CD14-positive monocyte (primary cell): ENCODE measurements around the gene TMEM236. TPM values are rescaled to one million over a fixed set of nuclear protein-coding genes. Genes with fewer than 3 reads are reported as not detected.
A peak's percentile ranks its signal among the peaks of the same experiment; 100 is the strongest.

Experiments
- DNase-seq, 3 donors: peaks; one replicate each; pipeline ENCODE4 v3.0.0-alpha.2; 2011 to 2022
- H2AFZ ChIP-seq: 2 replicates; pipeline ENCODE4 v1.6.0; 2012; ENCODE audit warnings: mild to moderate bottlenecking, low read depth, low read length, inconsistent platforms; ENCODE audit not compliant: insufficient read depth, poor library complexity, severe bottlenecking
- H3K27ac ChIP-seq, 2 donors: 1 replicate in 1 of 2; 2 replicates in 1 of 2; pipeline ENCODE4 v1.5.1; 2012 to 2013; ENCODE audit warnings: low read length in 2 of 2, control low read depth in 1 of 2, inconsistent platforms in 1 of 2, low read depth in 1 of 2, mild to moderate bottlenecking in 1 of 2
- H3K27me3 ChIP-seq, 2 donors: one replicate each; pipeline versions ENCODE4 v1.6.0 to v1.6.1; 2011 to 2013; ENCODE audit warnings: low read length in 2 of 2; ENCODE audit not compliant: control insufficient read depth in 2 of 2, insufficient read depth in 2 of 2
- H3K36me3 ChIP-seq, 2 donors: replicated peaks in 1 of 2; 1 replicate in 1 of 2; 2 replicates in 1 of 2; pipeline versions ENCODE4 v1.5.1 to v1.6.1; 2012 to 2013; ENCODE audit warnings: low read length in 2 of 2, control low read depth in 1 of 2, inconsistent platforms in 1 of 2, mild to moderate bottlenecking in 1 of 2; ENCODE audit not compliant: insufficient read depth in 2 of 2, control insufficient read depth in 1 of 2
- H3K4me1 ChIP-seq, 2 donors: 1 replicate in 1 of 2; 2 replicates in 1 of 2; pipeline versions ENCODE4 v1.5.1 to v1.6.1; 2012 to 2013; ENCODE audit warnings: low read length in 2 of 2, control low read depth in 1 of 2, inconsistent platforms in 1 of 2, mild to moderate bottlenecking in 1 of 2, moderate library complexity in 1 of 2; ENCODE audit not compliant: insufficient read depth in 2 of 2, control insufficient read depth in 1 of 2
- H3K4me2 ChIP-seq: replicated peaks from 2 replicates; pipeline ENCODE3; 2012; ENCODE audit warnings: low read length, moderate library complexity, mild to moderate bottlenecking; ENCODE audit not compliant: poor library complexity, severe bottlenecking; ENCODE audit errors: extremely low read depth
- H3K4me3 ChIP-seq, 3 experiments: fragments of 200-600 bp in 1 of 3; sonication (generic) in 1 of 3; replicated peaks in 1 of 3; 1 replicate in 2 of 3; 2 replicates in 1 of 3; pipeline ENCODE4 v1.5.1; 2011 to 2013; ENCODE audit warnings: low read length in 3 of 3, mild to moderate bottlenecking in 3 of 3, control low read depth in 2 of 3, low read depth in 2 of 3, inconsistent platforms in 1 of 3, moderate library complexity in 1 of 3
- H3K79me2 ChIP-seq: 2 replicates; pipeline ENCODE4 v1.6.0; 2012; ENCODE audit warnings: mild to moderate bottlenecking, control low read depth, inconsistent platforms, low read length, moderate library complexity; ENCODE audit not compliant: insufficient read depth
- H3K9ac ChIP-seq: 2 replicates; pipeline ENCODE4 v1.6.0; 2017; ENCODE audit warnings: low read length, mild to moderate bottlenecking; ENCODE audit not compliant: insufficient read depth, poor library complexity, severe bottlenecking
- H3K9me3 ChIP-seq, 2 donors: replicated peaks in 1 of 2; 1 replicate in 1 of 2; 2 replicates in 1 of 2; pipeline versions ENCODE4 v1.5.1 to v1.6.1; 2012 to 2013; ENCODE audit warnings: low read length in 2 of 2, control low read depth in 1 of 2; ENCODE audit not compliant: control insufficient read depth in 1 of 2, insufficient read depth in 1 of 2
- H4K20me1 ChIP-seq: 2 replicates; pipeline ENCODE4 v1.6.0; 2012; ENCODE audit warnings: mild to moderate bottlenecking, low read length, control low read depth, moderate library complexity; ENCODE audit not compliant: insufficient read depth
- H3K27ac Mint-ChIP-seq, 7 donors: one replicate each; pipeline ENCODE4 v1.8.0; 2020; ENCODE audit warnings: mild to moderate bottlenecking in 7 of 7, mixed read lengths in 7 of 7, moderate library complexity in 6 of 7, inconsistent platforms in 2 of 7
- H3K27me3 Mint-ChIP-seq, 3 donors: one replicate each; pipeline ENCODE4 v1.8.0; 2021 to 2022; ENCODE audit warnings: low read depth in 3 of 3, mild to moderate bottlenecking in 3 of 3, mixed read lengths in 3 of 3, moderate library complexity in 3 of 3, inconsistent platforms in 1 of 3
- H3K36me3 Mint-ChIP-seq, 2 donors: one replicate each; pipeline ENCODE4 v1.8.0; 2020; ENCODE audit warnings: mixed read lengths in 2 of 2, inconsistent platforms in 1 of 2, mild to moderate bottlenecking in 1 of 2
- H3K4me1 Mint-ChIP-seq: one replicate; pipeline ENCODE4 v1.8.0; 2020; ENCODE audit warnings: mild to moderate bottlenecking, mixed read lengths
- H3K4me3 Mint-ChIP-seq, 2 donors: one replicate each; pipeline ENCODE4 v1.8.0; 2020; ENCODE audit warnings: mild to moderate bottlenecking in 2 of 2, mixed read lengths in 2 of 2, moderate library complexity in 1 of 2
- H3K9me3 Mint-ChIP-seq, 7 donors: one replicate each; pipeline ENCODE4 v1.8.0; 2020 to 2022; ENCODE audit warnings: mixed read lengths in 7 of 7, mild to moderate bottlenecking in 6 of 7, moderate library complexity in 6 of 7, inconsistent platforms in 2 of 7
- WGBS: methylation state at CpG from one replicate; pipeline ENCODE4 v1.1.5; 2013; ENCODE audit warnings: missing lambda C conversion rate; ENCODE audit not compliant: insufficient coverage; 5-methylcytosine and 5-hydroxymethylcytosine counted together
- intact Hi-C, 2 donors: fragments of 100-400 bp; cut with micrococcal nuclease; formaldehyde crosslinking; loops; one replicate each; pipeline versions ENCODE4 v1.15.0 to v1.15.1; 2023
- polyA plus RNA-seq, 3 donors: library from polyadenylated mRNA; depleted of rRNA in 1 of 3; unstranded in 2 of 3; stranded (reverse) in 1 of 3; fragments of 300-500 nt in 2 of 3; fragments of >200 nt in 1 of 3; fragmentation: Illumina TruSeq in 2 of 3; gene quantifications; 1 replicate in 2 of 3; 2 replicates in 1 of 3; pipeline ENCODE4 v1.2.3, GENCODE V29; 2012 to 2021
- TF ChIP-seq, protein P1 (sequence below): fragments of 200-600 bp; IDR thresholded peaks from one replicate; pipeline ENCODE4 v1.8.0; 2022; ENCODE audit warnings: antibody characterized with exemption, mild to moderate bottlenecking

TMEM236 gene
- polyA plus RNA-seq, 3 donors = 0.08 TPM; not detected in 2

DNA sequence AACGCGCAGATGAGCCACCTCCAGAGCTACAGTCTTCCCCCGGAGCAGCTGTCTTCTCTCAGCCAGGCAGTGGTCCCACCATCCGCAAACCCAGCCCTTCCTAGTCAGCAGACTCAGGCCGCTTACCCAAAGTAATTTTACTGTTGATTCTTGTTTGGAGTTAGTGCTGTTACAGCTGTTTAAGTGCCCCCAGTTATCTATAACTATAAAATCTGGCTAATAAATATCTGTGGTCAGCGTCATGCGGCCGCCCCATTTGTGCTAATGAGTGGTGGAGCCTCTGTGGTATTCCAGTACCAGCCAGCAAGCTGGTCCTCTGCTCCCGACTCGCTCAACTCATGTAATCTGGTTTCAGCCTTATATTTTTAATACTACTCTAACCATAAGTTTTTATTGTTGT is 43.2 kb upstream of the TMEM236 start:
- intact Hi-C loops = no loop called here
- 100% methylated on average over 2 of the region's 10 CpGs for WGBS
- TF ChIP-seq, protein P1, sequence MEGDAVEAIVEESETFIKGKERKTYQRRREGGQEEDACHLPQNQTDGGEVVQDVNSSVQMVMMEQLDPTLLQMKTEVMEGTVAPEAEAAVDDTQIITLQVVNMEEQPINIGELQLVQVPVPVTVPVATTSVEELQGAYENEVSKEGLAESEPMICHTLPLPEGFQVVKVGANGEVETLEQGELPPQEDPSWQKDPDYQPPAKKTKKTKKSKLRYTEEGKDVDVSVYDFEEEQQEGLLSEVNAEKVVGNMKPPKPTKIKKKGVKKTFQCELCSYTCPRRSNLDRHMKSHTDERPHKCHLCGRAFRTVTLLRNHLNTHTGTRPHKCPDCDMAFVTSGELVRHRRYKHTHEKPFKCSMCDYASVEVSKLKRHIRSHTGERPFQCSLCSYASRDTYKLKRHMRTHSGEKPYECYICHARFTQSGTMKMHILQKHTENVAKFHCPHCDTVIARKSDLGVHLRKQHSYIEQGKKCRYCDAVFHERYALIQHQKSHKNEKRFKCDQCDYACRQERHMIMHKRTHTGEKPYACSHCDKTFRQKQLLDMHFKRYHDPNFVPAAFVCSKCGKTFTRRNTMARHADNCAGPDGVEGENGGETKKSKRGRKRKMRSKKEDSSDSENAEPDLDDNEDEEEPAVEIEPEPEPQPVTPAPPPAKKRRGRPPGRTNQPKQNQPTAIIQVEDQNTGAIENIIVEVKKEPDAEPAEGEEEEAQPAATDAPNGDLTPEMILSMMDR = no peak
- Histone ChIP-seq H3K4me3 (no peak overlapping the region), H3K4me2 (no peak overlapping the region), H3K27ac (no peak overlapping the region), H3K36me3 (peaks cover 81 to 97% of the 10 kb centered on the region in 2 donors), H3K4me1 (no peaks in the 10 kb centered on the region), H3K79me2 (no peaks in the 10 kb centered on the region), H3K9me3 (no peaks in the 10 kb centered on the region), H3K9ac (no peak overlapping the region), H4K20me1 (no peaks in the 10 kb centered on the region), H3K27me3 (no peaks in the 10 kb centered on the region), H2AFZ (no peak overlapping the region)
- no peak overlapping the region for H3K4me3 Mint-ChIP-seq
- H3K9me3 Mint-ChIP-seq = no peaks in the 10 kb centered on the region
- no peaks in the 10 kb centered on the region for H3K4me1 Mint-ChIP-seq
- H3K27me3 Mint-ChIP-seq = peaks cover 0 to 2% (median 0%) of the 10 kb centered on the region in 3 donors
- no peak overlapping the region for H3K27ac Mint-ChIP-seq
- peaks cover 68 to 85% of the 10 kb centered on the region in 2 donors for H3K36me3 Mint-ChIP-seq
- no peak for DNase-seq

- Histone ChIP-seq H3K4me1 (no peaks in the 10 kb centered on the region), H3K9me3 (no peaks in the 10 kb centered on the region), H3K4me3 (no peak overlapping the region), H3K79me2 (no peaks in the 10 kb centered on the region), H4K20me1 (no peaks in the 10 kb centered on the region), H3K9ac (no peak overlapping the region), H3K27me3 (no peaks in the 10 kb centered on the region), H3K36me3 (peaks cover 83 to 97% of the 10 kb centered on the region in 2 donors), H3K27ac (peak overlapping the region in 1 of 2 donors; percentile 36), H3K4me2 (no peak overlapping the region), H2AFZ (no peak overlapping the region)
- Mint-ChIP-seq H3K36me3 (peaks cover 71 to 86% of the 10 kb centered on the region in 2 donors), H3K9me3 (no peaks in the 10 kb centered on the region), H3K4me3 (no peak overlapping the region), H3K27me3 (peaks cover 0 to 2% (median 0%) of the 10 kb centered on the region in 3 donors), H3K27ac (no peak overlapping the region), H3K4me1 (no peaks in the 10 kb centered on the region)
- DNase-seq = no peak
- WGBS = no CpG with 5 or more reads among the region's 5 CpGs
- TF ChIP-seq, protein P1 = no peak
- intact Hi-C loops = no loop called here
These were observed 42.5 kb upstream of the TMEM236 start for GRCh38 chr10:17709492-17709891.
